Measurements from ENCODE around the gene NAA35.

The NAA35 gene

GRCh38 chr9:86064220-86064619 lies 123.3 kb downstream of the NAA35 start:
- no peak for DNase-seq

- DNase-seq, result no peak
Observed at GRCh38 chr9:86069206-86069869, 128.4 kb downstream of the NAA35 start.

Measured in effector CD8-positive, alpha-beta T cell (primary cell).